Measurements from ENCODE around the gene PIAS3. TPM values are rescaled to one million over a fixed set of nuclear protein-coding genes. Genes with fewer than 3 reads are reported as not detected.

Gene PIAS3
- polyA plus RNA-seq, 1 donor from 2014 or later, result 16.9 TPM

- Mint-ChIP-seq H3K27me3 (peaks cover 7% of the 10 kb centered on the region), H3K36me3 (no peaks in the 10 kb centered on the region), H3K4me1 (peaks cover 0 to 12% (median 10%) of the 10 kb centered on the region in 3 donors), H3K9me3 (no peaks in the 10 kb centered on the region), H3K4me3 (peak overlapping the region; percentile 74 to 93 (median 88)), H3K27ac (no peak overlapping the region)
These were observed 27.5 kb upstream of the PIAS3 start for GRCh38 chr1:145886390-145886789.

GRCh38 chr1:145885738-145886287, 26.9 kb upstream of the PIAS3 start, which contains the start of gene ANKRD35:
ANKRD35 (minus strand) TSS chr1:145885866; CDS start chr1:145885758, 108 bp downstream.
- Mint-ChIP-seq H3K4me3 (peak within 1 kb of the TSS; percentile 74 to 93 (median 88)), H3K36me3 (no peaks in the 10 kb centered on the region), H3K9me3 (no peaks in the 10 kb centered on the region), H3K27ac (peak within 1 kb of the TSS in 1 of 3 donors; percentile 36), H3K27me3 (peaks cover 7% of the 10 kb centered on the region), H3K4me1 (peaks cover 0 to 12% (median 10%) of the 10 kb centered on the region in 3 donors)

DNA sequence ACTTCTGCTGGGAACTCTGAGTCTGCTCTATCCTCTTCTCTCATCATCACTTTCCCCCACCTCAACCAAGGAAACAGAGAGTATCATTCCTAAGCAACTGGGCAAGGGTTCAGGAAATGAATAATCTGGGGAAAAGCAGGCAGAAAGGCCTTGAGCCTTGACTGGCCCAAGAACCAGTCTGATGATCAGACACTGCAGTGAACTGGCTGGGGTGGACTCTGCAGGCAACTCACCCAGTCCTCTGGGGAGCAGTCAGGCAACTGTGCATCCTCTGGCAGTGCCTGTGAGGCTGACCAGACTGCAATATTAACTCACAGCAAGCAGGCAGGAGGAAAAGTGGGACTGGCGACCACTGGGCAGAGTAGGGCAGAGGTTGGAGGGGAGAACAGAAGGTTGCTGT, 25.8 kb upstream of the PIAS3 start:
- Mint-ChIP-seq H3K9me3 (no peaks in the 10 kb centered on the region), H3K27ac (no peak overlapping the region), H3K36me3 (no peaks in the 10 kb centered on the region), H3K4me1 (peaks cover 0 to 12% (median 10%) of the 10 kb centered on the region in 3 donors), H3K27me3 (peaks cover 7% of the 10 kb centered on the region), H3K4me3 (peak overlapping the region in 3 of 4 donors; percentile 54 to 74 (median 70))

- no peak overlapping the region for H3K4me3 Mint-ChIP-seq
- peaks cover 0 to 2% (median 0%) of the 10 kb centered on the region in 3 donors for H3K4me1 Mint-ChIP-seq
- H3K27me3 Mint-ChIP-seq, result peaks cover 14% of the 10 kb centered on the region
- H3K36me3 Mint-ChIP-seq, result no peaks in the 10 kb centered on the region
- no peak overlapping the region for H3K27ac Mint-ChIP-seq
- no peaks in the 10 kb centered on the region for H3K9me3 Mint-ChIP-seq
These were observed 20.9 kb upstream of the PIAS3 start for GRCh38 chr1:145879775-145880174.

- Mint-ChIP-seq H3K4me1 (peaks cover 0 to 2% (median 0%) of the 10 kb centered on the region in 3 donors), H3K4me3 (no peak overlapping the region), H3K27me3 (peaks cover 9% of the 10 kb centered on the region), H3K27ac (no peak overlapping the region), H3K36me3 (no peaks in the 10 kb centered on the region), H3K9me3 (no peaks in the 10 kb centered on the region)
These were observed 19.8 kb upstream of the PIAS3 start for GRCh38 chr1:145878724-145879123.

DNA sequence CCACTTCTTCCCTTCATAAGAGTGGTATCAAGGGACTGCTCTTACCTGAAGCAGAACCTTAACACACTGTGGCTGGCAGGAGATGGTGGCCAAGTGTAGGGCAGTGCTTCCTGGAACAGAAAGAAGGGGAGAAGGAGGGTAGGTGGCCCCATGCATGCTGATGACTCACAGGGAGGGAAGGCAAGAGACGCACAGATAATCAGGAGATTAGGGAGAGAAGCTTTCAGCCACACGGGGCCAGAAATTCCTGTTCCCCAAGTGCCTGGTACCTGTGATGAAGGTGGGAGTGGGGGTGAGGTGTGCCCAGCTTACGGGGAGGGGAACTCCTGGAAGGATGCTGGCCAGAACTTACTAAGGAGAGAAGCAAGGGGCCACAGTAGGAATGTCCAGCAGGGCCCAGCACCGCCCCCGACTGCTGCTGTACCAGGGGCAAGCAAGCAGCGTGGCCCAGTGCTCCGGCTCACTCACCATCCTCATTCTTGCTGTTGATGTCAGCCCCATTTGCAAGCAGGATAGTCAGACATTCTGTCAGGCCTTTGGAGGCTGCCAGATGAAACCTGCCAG, 19.1 kb upstream of the PIAS3 start:
- no peaks in the 10 kb centered on the region for H3K9me3 Mint-ChIP-seq
- peaks cover 9% of the 10 kb centered on the region for H3K27me3 Mint-ChIP-seq
- no peak overlapping the region for H3K4me3 Mint-ChIP-seq
- H3K4me1 Mint-ChIP-seq, result peaks cover under 1 to 3% (median 2%) of the 10 kb centered on the region in 3 donors
- H3K27ac Mint-ChIP-seq, result no peak overlapping the region
- H3K36me3 Mint-ChIP-seq, result no peaks in the 10 kb centered on the region

DNA sequence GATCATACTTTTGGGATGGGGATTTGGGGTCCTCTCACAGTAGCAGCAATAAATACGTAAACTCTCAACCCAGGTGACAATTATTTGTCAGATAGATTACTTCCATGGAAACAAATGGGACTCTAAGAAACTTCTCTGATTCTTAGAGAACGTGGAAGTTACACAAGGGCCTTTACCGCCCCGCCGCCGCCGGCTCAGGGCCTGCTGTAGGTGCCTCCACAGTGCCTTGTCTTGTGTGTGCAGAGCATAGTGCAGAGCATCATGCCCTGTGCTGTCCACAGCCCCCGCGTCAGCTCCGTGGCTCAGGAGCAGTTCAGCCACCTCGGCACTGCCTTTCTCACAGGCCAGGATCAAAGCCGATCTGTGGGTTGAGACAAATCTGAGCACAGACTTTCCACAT, 15.8 kb upstream of the PIAS3 start:
- Mint-ChIP-seq H3K4me1 (peaks cover 5 to 16% (median 7%) of the 10 kb centered on the region in 3 donors), H3K9me3 (no peaks in the 10 kb centered on the region), H3K4me3 (no peak overlapping the region), H3K36me3 (no peaks in the 10 kb centered on the region), H3K27me3 (peaks cover 11% of the 10 kb centered on the region), H3K27ac (no peak overlapping the region)

DNA sequence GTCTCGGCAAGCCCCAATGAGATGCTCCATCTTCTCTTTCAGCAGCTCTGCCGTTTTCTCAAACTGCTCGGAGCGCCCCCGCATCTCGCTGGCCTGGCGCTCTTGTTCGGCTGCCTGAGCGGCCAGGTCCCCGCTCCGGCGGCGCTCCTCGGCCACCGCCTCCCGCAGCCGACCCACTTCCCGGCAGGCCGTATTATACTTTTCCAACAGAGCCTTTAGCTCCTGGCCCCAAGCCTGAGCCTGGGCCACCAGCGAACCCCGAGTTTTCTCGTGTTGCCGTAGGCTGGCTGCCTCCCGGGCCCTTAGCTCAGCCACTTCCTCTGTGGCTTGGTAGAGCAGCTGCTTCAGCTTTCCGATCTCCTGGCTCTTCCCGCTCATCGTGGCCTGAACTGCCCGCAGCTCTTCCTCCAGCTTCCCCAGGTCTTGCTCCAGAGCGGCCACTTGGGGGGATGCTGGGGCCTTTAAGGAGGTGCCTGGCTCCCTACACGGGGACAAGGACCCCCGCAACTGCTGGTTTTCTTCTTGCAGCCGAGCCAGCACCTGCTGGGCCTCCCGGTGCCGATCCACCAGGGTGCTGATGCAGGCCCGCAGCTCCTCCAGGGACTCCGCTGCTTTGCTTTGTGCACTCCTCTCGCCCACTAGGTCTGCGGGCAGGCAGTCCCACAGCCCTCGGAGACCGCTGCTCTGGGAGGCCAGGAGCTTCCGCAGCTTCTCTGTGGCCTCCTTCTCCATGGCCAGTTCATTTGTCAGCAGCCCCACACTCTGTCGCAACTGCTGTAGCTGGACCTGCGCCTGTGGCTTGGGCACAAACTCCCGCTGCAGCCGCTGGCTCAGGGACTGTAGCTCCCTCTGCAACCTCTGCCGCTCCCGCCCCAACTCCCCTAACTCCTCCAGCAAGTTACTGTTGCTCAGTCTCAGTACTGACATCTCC, 13.4 kb upstream of the PIAS3 start:
- Mint-ChIP-seq H3K4me1 (peaks cover 5 to 16% (median 7%) of the 10 kb centered on the region in 3 donors), H3K36me3 (no peaks in the 10 kb centered on the region), H3K27ac (peak overlapping the region in 2 of 3 donors; percentile 15 to 75)

GRCh38 chr1:145868232-145868631, 9.4 kb upstream of the PIAS3 start:
- Mint-ChIP-seq H3K9me3 (no peaks in the 10 kb centered on the region), H3K27me3 (peaks cover 4% of the 10 kb centered on the region), H3K27ac (no peak overlapping the region), H3K4me3 (no peak overlapping the region), H3K4me1 (peaks cover 5 to 16% (median 6%) of the 10 kb centered on the region in 3 donors), H3K36me3 (no peaks in the 10 kb centered on the region)

More for the DNA sequence above, 13.4 kb upstream of the PIAS3 start:
- Mint-ChIP-seq H3K27me3 (peaks cover 11% of the 10 kb centered on the region), H3K9me3 (no peaks in the 10 kb centered on the region), H3K4me3 (peak overlapping the region; percentile 60 to 92 (median 84))

- H3K4me1 Mint-ChIP-seq, result peaks cover 2 to 7% (median 3%) of the 10 kb centered on the region in 3 donors
- peak overlapping the region in 1 of 3 donors; percentile 31 for H3K27ac Mint-ChIP-seq
- peak overlapping the region in 1 of 4 donors; percentile 75 for H3K4me3 Mint-ChIP-seq
These were observed 4.6 kb upstream of the PIAS3 start for GRCh38 chr1:145863282-145864018.

DNA sequence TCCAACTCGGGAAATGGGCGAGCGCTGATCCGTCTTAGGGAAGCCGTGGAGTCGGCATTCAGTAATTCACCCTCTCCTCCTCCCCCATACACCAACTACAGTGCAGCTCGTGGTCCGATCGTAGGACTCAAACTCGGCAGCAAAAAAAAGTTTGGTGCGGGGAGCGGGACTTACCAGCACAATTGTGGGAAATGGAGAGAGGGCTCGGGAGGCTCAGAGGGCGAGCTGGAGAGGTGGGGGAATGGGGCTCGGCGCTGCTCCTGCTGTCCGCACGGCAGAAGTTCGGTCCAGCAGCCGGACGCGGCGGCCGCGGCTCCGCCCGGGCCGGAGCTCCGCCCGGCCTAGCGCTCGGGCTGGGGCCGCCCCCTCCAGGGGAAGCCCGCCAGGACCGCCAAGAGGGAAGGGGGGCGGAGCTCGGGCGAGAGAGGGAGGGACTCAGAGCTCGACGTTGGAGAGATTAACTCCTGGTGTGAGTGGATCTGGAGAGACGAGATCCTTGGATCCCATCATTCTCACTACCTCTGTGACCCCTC, 676 bp upstream of the PIAS3 start:
- Mint-ChIP-seq H3K36me3 (no peaks in the 10 kb centered on the region), H3K27me3 (no peaks in the 10 kb centered on the region), H3K4me3 (peak overlapping the region; percentile 96 to 99 (median 97)), H3K27ac (peak overlapping the region; percentile 84 to 96 (median 94)), H3K9me3 (no peaks in the 10 kb centered on the region), H3K4me1 (peaks cover 6 to 12% (median 9%) of the 10 kb centered on the region in 3 donors)

More at GRCh38 chr1:145863282-145864018, 4.6 kb upstream of the PIAS3 start:
- Mint-ChIP-seq H3K27me3 (peaks cover 1% of the 10 kb centered on the region), H3K36me3 (no peaks in the 10 kb centered on the region), H3K9me3 (no peaks in the 10 kb centered on the region)

GRCh38 chr1:145858238-145858900, 512 bp downstream of the PIAS3 start:
- H3K4me1 Mint-ChIP-seq, result peaks cover 4 to 12% (median 9%) of the 10 kb centered on the region in 3 donors
- H3K9me3 Mint-ChIP-seq, result no peaks in the 10 kb centered on the region
- no peaks in the 10 kb centered on the region for H3K27me3 Mint-ChIP-seq
- peak overlapping the region; percentile 96 to 99 (median 97) for H3K4me3 Mint-ChIP-seq
- H3K36me3 Mint-ChIP-seq, result no peaks in the 10 kb centered on the region
- peak overlapping the region; percentile 84 to 96 (median 94) for H3K27ac Mint-ChIP-seq

- Mint-ChIP-seq H3K4me3 (peak overlapping the region in 2 of 4 donors; percentile 96 to 99), H3K4me1 (peaks cover 4 to 12% (median 9%) of the 10 kb centered on the region in 3 donors), H3K9me3 (no peaks in the 10 kb centered on the region), H3K36me3 (no peaks in the 10 kb centered on the region), H3K27ac (peak overlapping the region in 1 of 3 donors; percentile 28), H3K27me3 (no peaks in the 10 kb centered on the region)
These were observed 1.7 kb downstream of the PIAS3 start for GRCh38 chr1:145857170-145857569.

Measured in IgD-negative memory B cell (primary cell).